GM19043 (cell line): ENCODE data around the gene PPP3R1.

Source experiments
- ATAC-seq: cut with Tn5 transposase; IDR thresholded peaks from one replicate; pipeline ENCODE4 v1.9.1; 2021; ENCODE audit warnings: low read depth; ENCODE audit not compliant: unreplicated experiment

PPP3R1 gene

GRCh38 chr2:68236103-68236734 lies 16.1 kb downstream of the PPP3R1 start:
- no peak for ATAC-seq

- ATAC-seq = no peak
Measured at GRCh38 chr2:68235090-68235489, 17.2 kb downstream of the PPP3R1 start.

- no peak for ATAC-seq
Measured at GRCh38 chr2:68234405-68234804, 17.9 kb downstream of the PPP3R1 start.

- no peak for ATAC-seq
Measured at GRCh38 chr2:68231061-68231372, 21.3 kb downstream of the PPP3R1 start.

- no peak for ATAC-seq
Measured at GRCh38 chr2:68230241-68231060, 21.9 kb downstream of the PPP3R1 start.

- ATAC-seq = no peak
Measured at GRCh38 chr2:68226794-68227193, 25.5 kb downstream of the PPP3R1 start.

- peak; percentile 76 for ATAC-seq
Measured at GRCh38 chr2:68225119-68225632, 27.2 kb downstream of the PPP3R1 start.

GRCh38 chr2:68223419-68223818 lies 28.9 kb downstream of the PPP3R1 start:
- ATAC-seq = no peak

GRCh38 chr2:68222287-68222686 lies 30.0 kb downstream of the PPP3R1 start:
- no peak for ATAC-seq

GRCh38 chr2:68218343-68218901 lies 33.9 kb downstream of the PPP3R1 start:
- ATAC-seq = no peak

GRCh38 chr2:68217729-68218128 lies 34.6 kb downstream of the PPP3R1 start:
- ATAC-seq = no peak

GRCh38 chr2:68216454-68217310 lies 35.6 kb downstream of the PPP3R1 start:
- ATAC-seq = no peak

- ATAC-seq = peak; percentile 76
Measured at GRCh38 chr2:68214381-68214780, 38.0 kb downstream of the PPP3R1 start.

- ATAC-seq = no peak
Measured at GRCh38 chr2:68206793-68207192, 45.5 kb downstream of the PPP3R1 start.

- ATAC-seq = peak; percentile 89
Measured at GRCh38 chr2:68203587-68203986, 48.7 kb downstream of the PPP3R1 start.

GRCh38 chr2:68200157-68200787 lies 52.1 kb downstream of the PPP3R1 start:
- ATAC-seq = no peak

- ATAC-seq = no peak
Measured at GRCh38 chr2:68196120-68196716, 56.1 kb downstream of the PPP3R1 start.

- ATAC-seq = no peak
Measured at GRCh38 chr2:68195096-68195495, 57.2 kb downstream of the PPP3R1 start.

- ATAC-seq = no peak
Measured at GRCh38 chr2:68193787-68194372, 58.5 kb downstream of the PPP3R1 start.

- ATAC-seq = no peak
Measured at GRCh38 chr2:68193144-68193543, 59.2 kb downstream of the PPP3R1 start.
